Measurements from ENCODE around the gene MYMK.
A peak's percentile ranks its signal among the peaks of the same experiment; 100 is the strongest.

MYMK gene, protein sequence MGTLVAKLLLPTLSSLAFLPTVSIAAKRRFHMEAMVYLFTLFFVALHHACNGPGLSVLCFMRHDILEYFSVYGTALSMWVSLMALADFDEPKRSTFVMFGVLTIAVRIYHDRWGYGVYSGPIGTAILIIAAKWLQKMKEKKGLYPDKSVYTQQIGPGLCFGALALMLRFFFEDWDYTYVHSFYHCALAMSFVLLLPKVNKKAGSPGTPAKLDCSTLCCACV

DNA sequence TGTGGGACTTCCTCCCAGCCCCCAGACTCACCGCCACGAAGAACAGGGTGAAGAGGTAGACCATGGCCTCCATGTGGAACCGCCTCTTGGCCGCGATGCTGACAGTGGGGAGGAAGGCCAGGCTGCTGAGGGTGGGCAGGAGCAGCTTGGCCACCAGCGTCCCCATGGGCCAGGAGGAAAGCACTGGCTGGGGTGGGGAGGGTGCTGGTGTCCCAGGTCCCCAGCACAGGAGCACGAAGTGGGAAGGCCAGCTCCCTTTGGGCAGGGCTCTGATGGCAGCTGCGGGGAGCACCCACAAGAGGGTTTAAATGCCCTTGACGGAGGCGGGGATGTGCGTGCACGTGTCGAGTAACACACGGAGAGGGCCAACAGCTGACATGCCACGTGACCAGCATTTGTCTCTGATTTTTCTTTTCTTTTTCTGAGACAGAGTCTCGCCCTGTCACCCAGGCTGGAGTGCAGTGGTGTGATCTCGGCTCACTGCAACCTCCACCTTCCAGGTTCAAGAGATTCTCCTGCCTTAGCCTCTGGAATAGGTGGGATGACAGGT lies at the start of gene MYMK:
Gene MYMK, minus strand, starts transcription at position 281 of the 550 bp plus-strand sequence. Its CDS starts 115 bp downstream, at position 166.
- H3K4me1 Mint-ChIP-seq: no peaks in the 10 kb centered on the region
- no peaks in the 10 kb centered on the region for H3K9me3 Mint-ChIP-seq
- peaks cover 29 to 52% of the 10 kb centered on the region in 2 donors for H3K27me3 Mint-ChIP-seq
- peak in 1 of 2 donors; percentile 14 for ATAC-seq (replicated peaks)
- H3K27ac Mint-ChIP-seq: peak within 1 kb of the TSS; percentile 31
- no peak for DNase-seq
- H3K4me3 Mint-ChIP-seq: no peak within 1 kb of the TSS
- no peaks in the 10 kb centered on the region for H3K36me3 Mint-ChIP-seq

DNA sequence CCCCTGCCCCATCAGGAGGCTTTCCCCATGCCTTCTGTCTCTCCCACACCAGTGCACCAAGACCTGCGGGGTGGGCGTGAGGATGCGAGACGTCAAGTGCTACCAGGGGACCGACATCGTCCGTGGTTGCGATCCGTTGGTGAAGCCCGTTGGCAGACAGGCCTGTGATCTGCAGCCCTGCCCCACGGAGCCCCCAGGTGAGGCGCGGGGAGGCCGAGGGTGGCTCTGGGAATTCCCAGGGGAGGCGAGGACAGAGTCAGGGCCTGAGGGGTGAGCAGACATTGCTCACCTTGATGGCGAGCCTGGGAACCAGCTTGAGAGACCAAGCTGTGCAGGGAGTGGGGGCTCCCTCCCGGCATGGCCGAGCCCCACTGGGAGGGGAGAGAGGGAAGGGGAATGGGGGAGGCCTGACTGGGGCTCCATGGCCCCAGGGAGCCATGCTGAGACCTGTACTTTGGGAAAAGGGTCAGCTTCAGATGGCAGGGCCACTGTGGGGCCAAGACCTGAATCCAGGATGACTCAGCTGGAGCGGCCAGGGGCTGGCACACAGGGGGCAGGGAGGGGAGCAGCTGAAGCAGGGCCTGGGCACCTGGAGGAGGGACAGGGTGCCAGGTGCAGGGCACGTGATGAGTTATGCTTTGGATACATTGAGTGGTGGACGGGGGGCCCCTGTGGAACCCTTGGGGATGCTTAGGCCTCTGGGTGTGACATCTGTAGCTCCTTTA lies 49.2 kb upstream of the MYMK start:
- no peak overlapping the region for H3K4me3 Mint-ChIP-seq

DNA sequence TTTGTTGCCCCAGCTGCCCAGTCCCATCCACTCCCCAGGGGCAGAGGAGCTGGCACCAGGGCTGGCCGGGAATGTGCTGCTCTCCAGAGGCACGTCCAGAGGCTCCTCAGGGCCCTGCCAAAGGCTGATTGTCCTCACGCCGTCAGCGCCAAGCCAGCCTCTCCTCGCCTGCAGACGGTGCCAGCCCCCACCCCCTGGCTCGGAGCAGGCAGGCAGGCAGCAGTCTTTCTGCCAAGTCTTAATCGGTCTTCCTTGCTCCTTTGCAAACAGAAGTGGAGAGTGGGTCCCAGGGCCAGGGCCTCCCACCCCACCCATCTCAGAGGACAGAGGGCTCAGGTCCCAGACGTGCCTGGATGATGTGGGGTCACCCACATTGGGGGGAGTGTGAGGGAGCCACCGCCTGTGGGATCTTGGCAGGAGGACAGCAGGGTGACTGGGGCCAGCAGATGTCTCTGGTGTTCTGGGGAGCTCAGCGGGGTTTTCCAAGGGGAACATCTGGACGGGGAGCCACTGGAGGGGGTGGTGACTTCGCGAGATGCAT lies 48.1 kb upstream of the MYMK start:
- Mint-ChIP-seq H3K27me3 (peaks cover 49 to 88% of the 10 kb centered on the region in 2 donors), H3K4me1 (peaks cover 23 to 34% of the 10 kb centered on the region in 2 donors), H3K27ac (no peak overlapping the region), H3K4me3 (no peak overlapping the region), H3K9me3 (no peaks in the 10 kb centered on the region), H3K36me3 (no peaks in the 10 kb centered on the region)
- DNase-seq: no peak
- no peak for ATAC-seq (replicated peaks)

More for the DNA sequence above, 49.2 kb upstream of the MYMK start:
- H3K27me3 Mint-ChIP-seq: peaks cover 53 to 90% of the 10 kb centered on the region in 2 donors
- DNase-seq (no peak), ATAC-seq (replicated peaks) (no peak)
- no peaks in the 10 kb centered on the region for H3K9me3 Mint-ChIP-seq
- H3K36me3 Mint-ChIP-seq: no peaks in the 10 kb centered on the region
- no peak overlapping the region for H3K27ac Mint-ChIP-seq
- H3K4me1 Mint-ChIP-seq: peaks cover 29 to 40% of the 10 kb centered on the region in 2 donors

DNA sequence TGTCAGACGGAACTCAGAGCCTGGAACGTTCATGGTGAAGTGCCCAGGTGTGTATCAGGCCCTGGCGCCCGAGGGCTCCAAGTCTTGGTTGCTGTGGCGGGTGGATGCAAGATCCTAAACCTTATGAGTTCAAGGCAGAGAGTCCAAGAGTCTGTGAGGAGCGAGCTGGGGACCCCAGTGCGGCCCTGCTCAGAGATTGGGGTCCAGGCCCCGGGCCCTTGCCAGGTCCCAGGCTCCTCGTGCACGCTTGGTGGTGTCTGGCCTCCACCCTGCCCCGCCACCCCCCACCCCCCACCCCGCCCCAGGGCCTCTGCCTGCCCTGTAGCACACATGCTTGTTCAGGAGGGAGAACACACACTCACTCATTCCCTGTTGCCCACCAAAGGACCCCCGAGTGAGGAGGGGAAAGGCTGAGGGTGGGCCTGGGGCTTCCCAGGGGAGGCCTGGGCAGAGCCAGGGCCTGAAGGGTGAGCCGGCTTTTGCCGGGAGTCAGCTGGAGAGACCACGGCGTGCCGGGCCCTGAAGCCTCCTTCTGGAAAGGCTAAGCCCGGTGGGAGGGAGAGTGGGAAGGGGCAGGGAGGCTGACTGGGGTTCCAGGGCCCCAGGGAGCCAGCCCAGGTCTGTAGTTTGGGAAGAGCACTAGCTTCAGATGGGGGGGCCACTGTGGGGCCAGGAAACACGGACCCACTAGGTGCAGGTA lies 47.3 kb upstream of the MYMK start:
- no peak for DNase-seq
- H3K36me3 Mint-ChIP-seq: no peaks in the 10 kb centered on the region
- peaks cover 47 to 87% of the 10 kb centered on the region in 2 donors for H3K27me3 Mint-ChIP-seq
- ATAC-seq (replicated peaks): no peak
- H3K4me3 Mint-ChIP-seq: no peak overlapping the region
- no peaks in the 10 kb centered on the region for H3K9me3 Mint-ChIP-seq
- peaks cover 16 to 25% of the 10 kb centered on the region in 2 donors for H3K4me1 Mint-ChIP-seq
- H3K27ac Mint-ChIP-seq: no peak overlapping the region

DNA sequence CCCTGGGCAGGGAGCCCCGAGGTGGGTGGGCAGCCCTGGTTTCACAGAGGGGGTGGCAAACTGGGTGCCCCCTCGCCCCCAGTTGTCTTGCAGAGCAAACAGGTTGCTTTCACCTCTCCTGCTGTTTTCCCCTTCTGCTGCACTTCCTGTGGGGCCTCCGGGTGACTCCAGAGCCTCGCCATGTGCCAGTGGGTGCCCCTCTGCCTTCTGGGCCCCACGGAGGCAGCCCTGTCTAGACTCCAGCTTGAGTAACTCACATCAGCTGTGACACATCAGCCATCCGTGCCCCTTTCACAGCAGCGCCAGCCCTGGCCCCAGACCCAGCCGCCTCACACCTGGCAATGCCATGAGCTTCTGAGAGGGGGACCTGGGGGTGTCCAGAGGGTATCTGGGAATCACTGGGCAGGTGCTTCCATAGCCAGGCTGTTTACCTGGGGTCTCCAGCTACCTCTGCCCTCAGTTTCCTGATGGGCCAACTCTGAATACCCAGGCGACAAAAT lies 46.7 kb upstream of the MYMK start:
- Mint-ChIP-seq H3K27me3 (peaks cover 41 to 85% of the 10 kb centered on the region in 2 donors), H3K9me3 (no peaks in the 10 kb centered on the region), H3K27ac (no peak overlapping the region), H3K4me3 (no peak overlapping the region), H3K4me1 (peaks cover 10 to 19% of the 10 kb centered on the region in 2 donors), H3K36me3 (no peaks in the 10 kb centered on the region)
- no peak for DNase-seq
- ATAC-seq (replicated peaks): no peak

DNA sequence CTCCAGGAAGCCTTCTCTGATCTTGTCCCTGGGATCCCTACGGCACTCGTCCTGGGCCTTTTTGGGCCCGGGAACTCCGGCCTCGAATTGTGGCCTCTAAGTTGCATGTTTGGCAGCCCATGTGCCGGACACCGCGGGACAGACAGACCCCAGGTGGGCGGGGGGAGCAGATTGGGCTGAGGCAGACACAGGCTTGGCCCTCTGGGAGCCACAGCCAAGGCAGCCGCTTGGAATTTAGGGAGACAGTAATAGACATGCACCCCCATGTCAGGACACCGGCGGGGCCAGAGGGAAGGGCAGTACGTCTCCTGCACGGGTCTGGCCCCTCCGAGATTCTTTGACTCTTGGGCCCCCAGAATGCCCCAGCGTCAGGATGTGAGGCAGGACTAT lies 45.9 kb upstream of the MYMK start:
- no peak overlapping the region for H3K4me3 Mint-ChIP-seq
- ATAC-seq (replicated peaks): no peak

DNA sequence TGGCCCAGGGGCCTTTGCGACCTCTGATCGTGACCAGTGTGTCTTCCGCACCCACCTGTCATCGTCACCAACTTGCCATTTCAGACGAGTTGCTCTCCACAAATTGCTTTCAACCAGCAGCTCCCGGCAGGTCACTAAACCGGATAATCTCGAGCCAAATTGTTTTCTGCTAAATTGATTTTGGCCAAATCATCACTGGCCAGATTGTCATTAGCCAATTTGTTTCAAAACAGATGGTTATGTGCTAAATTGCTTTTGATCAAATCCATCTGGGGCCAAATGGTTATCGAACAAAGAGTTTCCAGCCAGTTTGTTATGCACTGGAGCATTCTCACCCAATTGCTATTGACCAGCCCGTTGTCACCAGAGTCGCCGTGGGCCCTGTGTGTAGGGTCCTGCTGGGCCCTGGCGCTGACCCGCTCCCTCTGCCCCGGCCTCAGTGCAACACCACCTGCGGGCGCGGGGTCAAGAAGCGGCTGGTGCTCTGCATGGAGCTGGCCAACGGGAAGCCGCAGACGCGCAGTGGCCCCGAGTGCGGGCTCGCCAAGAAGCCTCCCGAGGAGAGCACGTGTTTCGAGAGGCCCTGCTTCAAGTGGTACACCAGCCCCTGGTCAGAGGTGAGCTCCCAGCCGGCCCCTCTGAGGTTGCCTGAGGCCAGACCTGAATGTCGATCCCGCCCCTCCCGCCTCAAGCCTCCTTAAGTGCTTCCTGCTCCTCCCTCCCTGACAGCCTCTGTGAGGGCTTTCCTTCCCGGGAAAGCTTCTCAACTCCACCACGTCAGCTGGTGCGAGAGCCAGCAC lies 45.3 kb upstream of the MYMK start:
- Mint-ChIP-seq H3K9me3 (no peaks in the 10 kb centered on the region), H3K27me3 (peaks cover 33 to 78% of the 10 kb centered on the region in 2 donors), H3K27ac (no peak overlapping the region), H3K4me1 (peaks cover 1 to 6% of the 10 kb centered on the region in 2 donors), H3K36me3 (no peaks in the 10 kb centered on the region), H3K4me3 (no peak overlapping the region)
- DNase-seq (no peak), ATAC-seq (replicated peaks) (no peak)

More for the DNA sequence above, 45.9 kb upstream of the MYMK start:
- Mint-ChIP-seq H3K36me3 (no peaks in the 10 kb centered on the region), H3K9me3 (no peaks in the 10 kb centered on the region), H3K4me1 (peaks cover 5 to 12% of the 10 kb centered on the region in 2 donors), H3K27ac (no peak overlapping the region), H3K27me3 (peaks cover 38 to 83% of the 10 kb centered on the region in 2 donors)
- DNase-seq: no peak

DNA sequence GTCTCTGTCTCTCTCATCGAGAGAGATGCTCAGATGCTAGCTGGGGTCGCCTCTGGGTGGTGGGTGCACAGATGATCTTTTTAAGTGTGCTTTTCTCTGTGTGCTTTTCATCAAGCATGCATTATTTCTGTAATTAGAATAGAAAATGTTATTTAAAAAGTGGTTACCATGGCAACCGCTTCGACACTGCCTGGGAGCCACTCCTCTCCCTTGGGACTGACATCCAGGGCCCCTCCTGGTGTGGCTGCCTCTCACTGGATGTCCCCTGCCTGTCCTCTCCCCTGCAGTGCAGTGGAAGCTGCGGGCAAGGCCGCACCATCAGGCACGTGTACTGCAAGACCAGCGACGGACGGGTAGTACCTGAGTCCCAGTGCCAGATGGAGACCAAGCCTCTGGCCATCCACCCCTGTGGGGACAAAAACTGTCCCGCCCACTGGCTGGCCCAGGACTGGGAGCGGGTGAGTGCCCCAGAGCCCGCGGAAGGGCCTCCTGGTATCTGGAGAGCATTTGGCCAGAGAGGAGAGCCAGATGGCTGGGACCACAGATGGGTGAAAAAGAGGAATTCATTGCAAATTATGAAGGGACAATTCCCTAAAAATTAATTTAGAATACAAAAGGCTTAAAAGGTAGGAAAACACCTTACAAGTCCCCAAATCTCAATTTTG lies 44.5 kb upstream of the MYMK start:
- H3K4me1 Mint-ChIP-seq: peaks cover 1 to 6% of the 10 kb centered on the region in 2 donors
- ATAC-seq (replicated peaks) (no peak), DNase-seq (no peak)
- H3K27ac Mint-ChIP-seq: no peak overlapping the region
- H3K36me3 Mint-ChIP-seq: no peaks in the 10 kb centered on the region
- no peaks in the 10 kb centered on the region for H3K9me3 Mint-ChIP-seq
- H3K4me3 Mint-ChIP-seq: no peak overlapping the region
- H3K27me3 Mint-ChIP-seq: peaks cover 29 to 71% of the 10 kb centered on the region in 2 donors

DNA sequence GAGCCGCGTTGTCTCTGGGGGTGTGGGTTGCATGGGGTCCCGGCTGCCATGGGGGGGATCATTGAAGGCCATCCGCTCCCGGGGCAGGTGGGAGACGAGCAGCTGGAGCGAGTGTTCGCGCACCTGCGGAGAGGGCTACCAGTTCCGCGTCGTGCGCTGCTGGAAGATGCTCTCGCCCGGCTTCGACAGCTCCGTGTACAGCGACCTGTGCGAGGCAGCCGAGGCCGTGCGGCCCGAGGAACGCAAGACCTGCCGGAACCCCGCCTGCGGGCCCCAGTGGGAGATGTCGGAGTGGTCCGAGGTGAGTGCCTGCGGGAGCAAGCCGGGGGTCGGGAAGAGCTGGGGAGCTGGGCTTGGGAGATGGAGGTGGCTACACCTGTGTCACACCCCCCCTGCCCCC lies 43.4 kb upstream of the MYMK start:
- DNase-seq (no peak), ATAC-seq (replicated peaks) (no peak)
- no peaks in the 10 kb centered on the region for H3K36me3 Mint-ChIP-seq
- H3K4me1 Mint-ChIP-seq: peaks cover 5 to 11% of the 10 kb centered on the region in 2 donors
- H3K27me3 Mint-ChIP-seq: peaks cover 29 to 65% of the 10 kb centered on the region in 2 donors
- no peaks in the 10 kb centered on the region for H3K9me3 Mint-ChIP-seq
- peak overlapping the region; percentile 33 for H3K27ac Mint-ChIP-seq
- no peak overlapping the region for H3K4me3 Mint-ChIP-seq

DNA sequence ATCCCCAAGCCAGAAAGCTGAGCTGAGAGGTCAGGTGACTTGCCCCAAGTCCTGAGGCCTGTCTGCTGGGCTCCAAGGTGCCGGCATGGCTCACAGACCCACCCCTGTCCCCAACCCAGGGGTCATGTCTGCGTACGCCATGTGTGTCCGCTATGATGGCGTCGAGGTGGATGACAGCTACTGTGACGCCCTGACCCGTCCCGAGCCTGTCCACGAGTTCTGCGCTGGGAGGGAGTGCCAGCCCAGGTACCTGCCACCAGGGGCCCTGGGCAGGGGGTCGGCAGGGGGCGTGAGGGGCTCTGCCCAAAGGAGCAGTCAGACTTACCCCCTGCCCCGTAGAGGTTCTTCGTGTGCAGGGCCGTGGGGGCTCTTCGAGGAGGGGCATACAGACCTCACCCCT lies 42.1 kb upstream of the MYMK start:
- no peak overlapping the region for H3K4me3 Mint-ChIP-seq
- H3K27ac Mint-ChIP-seq: no peak overlapping the region
- H3K9me3 Mint-ChIP-seq: no peaks in the 10 kb centered on the region
- H3K27me3 Mint-ChIP-seq: peaks cover 21 to 57% of the 10 kb centered on the region in 2 donors
- ATAC-seq (replicated peaks): no peak
- H3K4me1 Mint-ChIP-seq: peaks cover 6 to 14% of the 10 kb centered on the region in 2 donors
- DNase-seq: no peak
- no peaks in the 10 kb centered on the region for H3K36me3 Mint-ChIP-seq

DNA sequence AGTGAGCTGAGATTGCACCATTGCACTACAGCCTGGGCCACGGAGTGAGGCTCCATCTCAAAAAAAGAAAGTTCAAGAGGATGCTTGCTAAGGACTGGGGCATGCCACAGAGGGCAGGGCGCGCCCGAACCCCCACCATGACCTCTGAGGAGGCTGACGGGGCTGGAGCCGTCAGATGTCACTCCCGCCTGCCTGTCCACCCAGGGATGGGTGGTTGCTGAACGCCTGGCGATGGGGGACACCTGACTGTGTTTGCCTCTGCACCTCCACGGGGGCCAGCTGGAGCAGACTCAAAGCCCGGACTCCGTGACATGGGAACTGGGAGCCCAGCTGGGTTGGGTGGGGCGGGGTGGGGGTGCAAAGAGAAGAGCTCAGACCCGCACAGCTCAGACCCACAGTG lies 41.6 kb upstream of the MYMK start:
- no peak overlapping the region for H3K27ac Mint-ChIP-seq
- H3K36me3 Mint-ChIP-seq: no peaks in the 10 kb centered on the region
- no peak overlapping the region for H3K4me3 Mint-ChIP-seq
- no peaks in the 10 kb centered on the region for H3K9me3 Mint-ChIP-seq
- peaks cover 21 to 53% of the 10 kb centered on the region in 2 donors for H3K27me3 Mint-ChIP-seq
- H3K4me1 Mint-ChIP-seq: peaks cover 8 to 14% of the 10 kb centered on the region in 2 donors
- DNase-seq: no peak
- ATAC-seq (replicated peaks): no peak

DNA sequence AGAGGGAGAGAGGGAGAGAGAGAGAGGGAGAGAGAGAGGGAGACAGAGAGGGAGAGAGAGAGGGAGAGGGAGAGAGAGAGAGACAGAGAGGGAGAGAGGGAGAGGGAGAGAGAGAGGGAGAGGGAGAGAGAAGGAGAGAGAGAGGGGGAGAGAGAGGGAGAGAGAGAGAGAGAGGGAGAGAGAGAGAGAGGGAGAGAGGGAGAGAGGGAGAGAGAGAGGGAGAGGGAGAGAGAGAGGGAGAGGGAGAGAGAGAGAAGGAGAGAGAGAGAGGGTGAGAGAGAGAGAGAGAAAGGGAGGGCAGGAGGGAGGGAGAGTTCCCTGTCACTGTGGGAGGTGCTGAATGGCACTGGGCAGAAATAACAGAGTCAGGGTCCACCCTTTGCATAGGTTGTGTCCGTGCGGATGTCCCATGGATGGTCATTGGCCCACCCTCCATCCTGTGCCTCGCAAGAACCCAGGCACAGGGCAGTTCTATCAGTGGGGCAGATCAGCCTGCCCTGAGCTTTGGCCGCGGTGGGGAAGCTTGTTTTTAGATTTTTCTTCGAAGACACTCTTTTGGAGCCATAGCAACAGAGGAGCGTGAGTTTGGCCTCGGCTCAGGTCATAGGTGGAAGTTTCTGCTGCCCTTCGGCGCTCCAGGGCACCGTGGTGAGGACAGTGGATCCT lies 39.8 kb upstream of the MYMK start:
- Mint-ChIP-seq H3K36me3 (peaks cover 0 to 5% of the 10 kb centered on the region in 2 donors), H3K27me3 (peaks cover 25 to 42% of the 10 kb centered on the region in 2 donors), H3K4me3 (no peak overlapping the region), H3K27ac (no peak overlapping the region), H3K4me1 (peaks cover 12 to 19% of the 10 kb centered on the region in 2 donors), H3K9me3 (peaks cover 0 to 3% of the 10 kb centered on the region in 2 donors)
- ATAC-seq (replicated peaks): no peak
- DNase-seq: no peak

Measured in stimulated activated naive B cell treated with anti-CD40 and anti-IgM and Interleukin-4, amounts not matched to agents 10 μg/mL and 1 μg/mL and 100 μg/mL, for 72 hours (primary cell).